Measurements from ENCODE around the gene RFC4.

GRCh38 chr3:186847437-186847836 is 41.2 kb upstream of the RFC4 start:
- no peak for TF ChIP-seq EZH2phosphoT487 (IDR thresholded peaks at IDR 0.05; ENCODE audit: low read length)
- TF ChIP-seq, protein P1, sequence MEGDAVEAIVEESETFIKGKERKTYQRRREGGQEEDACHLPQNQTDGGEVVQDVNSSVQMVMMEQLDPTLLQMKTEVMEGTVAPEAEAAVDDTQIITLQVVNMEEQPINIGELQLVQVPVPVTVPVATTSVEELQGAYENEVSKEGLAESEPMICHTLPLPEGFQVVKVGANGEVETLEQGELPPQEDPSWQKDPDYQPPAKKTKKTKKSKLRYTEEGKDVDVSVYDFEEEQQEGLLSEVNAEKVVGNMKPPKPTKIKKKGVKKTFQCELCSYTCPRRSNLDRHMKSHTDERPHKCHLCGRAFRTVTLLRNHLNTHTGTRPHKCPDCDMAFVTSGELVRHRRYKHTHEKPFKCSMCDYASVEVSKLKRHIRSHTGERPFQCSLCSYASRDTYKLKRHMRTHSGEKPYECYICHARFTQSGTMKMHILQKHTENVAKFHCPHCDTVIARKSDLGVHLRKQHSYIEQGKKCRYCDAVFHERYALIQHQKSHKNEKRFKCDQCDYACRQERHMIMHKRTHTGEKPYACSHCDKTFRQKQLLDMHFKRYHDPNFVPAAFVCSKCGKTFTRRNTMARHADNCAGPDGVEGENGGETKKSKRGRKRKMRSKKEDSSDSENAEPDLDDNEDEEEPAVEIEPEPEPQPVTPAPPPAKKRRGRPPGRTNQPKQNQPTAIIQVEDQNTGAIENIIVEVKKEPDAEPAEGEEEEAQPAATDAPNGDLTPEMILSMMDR (IDR thresholded peaks at IDR 0.05; ENCODE audit: low read length) = no peak
